OCI-LY1 (cell line): ENCODE measurements around the gene SLC25A11.

Source experiments
- H2AFZ ChIP-seq: fragments of 200-600 bp; sonication (generic), shearing (Covaris generic); 2 replicates; pipeline ENCODE4 v1.6.0; 2014; ENCODE audit warnings: antibody characterized with exemption, mild to moderate bottlenecking, low read length
- H3F3A ChIP-seq: fragments of 200-600 bp; sonication (generic), shearing (Covaris generic); 2 replicates; pipeline ENCODE4 v1.6.0; 2014; ENCODE audit warnings: mild to moderate bottlenecking, antibody characterized with exemption, low read length, moderate library complexity; ENCODE audit not compliant: insufficient read depth
- H3K27ac ChIP-seq: fragments of 200-600 bp; sonication (generic); 2 replicates; pipeline ENCODE4 v1.5.1; 2014; ENCODE audit warnings: low read length, mixed run types, mild to moderate bottlenecking, low read depth; ENCODE audit not compliant: poor library complexity, severe bottlenecking
- H3K27me3 ChIP-seq: fragments of 200-600 bp; sonication (generic); 2 replicates; pipeline ENCODE4 v1.6.0; 2014; ENCODE audit warnings: antibody characterized with exemption, mild to moderate bottlenecking, low read length, moderate library complexity; ENCODE audit not compliant: insufficient read depth
- H3K36me3 ChIP-seq: fragments of 200-600 bp; sonication (generic); 2 replicates; pipeline ENCODE4 v1.6.1; 2014; ENCODE audit warnings: mild to moderate bottlenecking, antibody characterized with exemption, low read length, moderate library complexity, mixed read lengths; ENCODE audit not compliant: insufficient read depth
- H3K4me1 ChIP-seq: fragments of 200-600 bp; sonication (generic); 2 replicates; pipeline ENCODE4 v1.5.1; 2014; ENCODE audit warnings: mild to moderate bottlenecking, low read length, moderate library complexity; ENCODE audit not compliant: insufficient read depth, severe bottlenecking
- H3K4me2 ChIP-seq: fragments of 200-600 bp; sonication (generic), shearing (Covaris generic); 2 replicates; pipeline ENCODE4 v1.6.1; 2014; ENCODE audit warnings: low read length
- H3K4me3 ChIP-seq: fragments of 200-600 bp; sonication (generic); 2 replicates; pipeline ENCODE4 v1.5.1; 2014; ENCODE audit warnings: low read length, low read depth, mild to moderate bottlenecking, mixed read lengths; ENCODE audit not compliant: poor library complexity, severe bottlenecking
- H3K79me2 ChIP-seq: fragments of 200-600 bp; shearing (Covaris generic); 2 replicates; pipeline ENCODE4 v1.6.1; 2016; ENCODE audit warnings: mixed run types, low read length, mixed read lengths; ENCODE audit not compliant: insufficient read depth
- H3K9ac ChIP-seq: fragments of 200-600 bp; sonication (generic), shearing (Covaris generic); 2 replicates; pipeline ENCODE4 v1.6.1; 2014; ENCODE audit warnings: mild to moderate bottlenecking, low read length, mixed read lengths
- H3K9me2 ChIP-seq: fragments of 200-600 bp; sonication (generic), shearing (Covaris generic); 2 replicates; pipeline ENCODE4 v1.6.1; 2014; ENCODE audit warnings: low read depth, mild to moderate bottlenecking, low read length, mixed read lengths
- H3K9me3 ChIP-seq: fragments of 200-600 bp; shearing (Covaris generic); 2 replicates; pipeline ENCODE4 v1.6.1; 2014; ENCODE audit warnings: low read length, mixed read lengths
- H4K20me1 ChIP-seq: fragments of 200-600 bp; sonication (generic), shearing (Covaris generic); 2 replicates; pipeline ENCODE4 v1.6.0; 2016; ENCODE audit warnings: mild to moderate bottlenecking, low read length; ENCODE audit not compliant: insufficient read depth
- CTCF ChIP-seq: fragments of 200-600 bp; sonication (generic), shearing (Covaris generic); IDR thresholded peaks from 2 replicates; pipeline ENCODE4 v1.5.1; 2017; ENCODE audit warnings: mild to moderate bottlenecking, antibody characterized with exemption, low read length, moderate library complexity, mixed read lengths
- EZH2 ChIP-seq: fragments of 200-600 bp; sonication (generic), shearing (Covaris generic); IDR thresholded peaks from 2 replicates; pipeline ENCODE4 v1.8.0; 2017; ENCODE audit warnings: borderline replicate concordance, mixed run types, mild to moderate bottlenecking, antibody characterized with exemption, low read length, moderate library complexity, mixed read lengths

Gene SLC25A11, protein sequence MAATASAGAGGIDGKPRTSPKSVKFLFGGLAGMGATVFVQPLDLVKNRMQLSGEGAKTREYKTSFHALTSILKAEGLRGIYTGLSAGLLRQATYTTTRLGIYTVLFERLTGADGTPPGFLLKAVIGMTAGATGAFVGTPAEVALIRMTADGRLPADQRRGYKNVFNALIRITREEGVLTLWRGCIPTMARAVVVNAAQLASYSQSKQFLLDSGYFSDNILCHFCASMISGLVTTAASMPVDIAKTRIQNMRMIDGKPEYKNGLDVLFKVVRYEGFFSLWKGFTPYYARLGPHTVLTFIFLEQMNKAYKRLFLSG

GRCh38 chr17:4939796-4940554 is at the start of gene SLC25A11, which contains the start of gene RNF167:
Gene SLC25A11, minus strand, starts transcription at chr17:4940046. Its CDS starts 136 bp downstream, at chr17:4939910.
Gene RNF167, plus strand, starts transcription at chr17:4940268. Its CDS starts 642 bp downstream, at chr17:4940910.
- Histone ChIP-seq H3K27me3 (no peaks in the 10 kb centered on the region), H3K9me3 (no peaks in the 10 kb centered on the region), H3K9me2 (no peaks in the 10 kb centered on the region), H3K27ac (peak within 1 kb of the TSS; percentile 85), H2AFZ (no peak within 1 kb of the TSS), H3K4me1 (peaks cover 50% of the 10 kb centered on the region), H3K4me2 (peak within 1 kb of the TSS; percentile 100), H3K4me3 (peak within 1 kb of the TSS; percentile 85), H3K36me3 (peaks cover 71% of the 10 kb centered on the region), H4K20me1 (no peaks in the 10 kb centered on the region), H3K79me2 (peaks cover 16% of the 10 kb centered on the region; the same call in 1 of the 2 replicates), H3K9ac (peak within 1 kb of the TSS; percentile 98), H3F3A (peaks cover 13% of the 10 kb centered on the region)
- TF ChIP-seq EZH2 (no peak), CTCF (no peak)

DNA sequence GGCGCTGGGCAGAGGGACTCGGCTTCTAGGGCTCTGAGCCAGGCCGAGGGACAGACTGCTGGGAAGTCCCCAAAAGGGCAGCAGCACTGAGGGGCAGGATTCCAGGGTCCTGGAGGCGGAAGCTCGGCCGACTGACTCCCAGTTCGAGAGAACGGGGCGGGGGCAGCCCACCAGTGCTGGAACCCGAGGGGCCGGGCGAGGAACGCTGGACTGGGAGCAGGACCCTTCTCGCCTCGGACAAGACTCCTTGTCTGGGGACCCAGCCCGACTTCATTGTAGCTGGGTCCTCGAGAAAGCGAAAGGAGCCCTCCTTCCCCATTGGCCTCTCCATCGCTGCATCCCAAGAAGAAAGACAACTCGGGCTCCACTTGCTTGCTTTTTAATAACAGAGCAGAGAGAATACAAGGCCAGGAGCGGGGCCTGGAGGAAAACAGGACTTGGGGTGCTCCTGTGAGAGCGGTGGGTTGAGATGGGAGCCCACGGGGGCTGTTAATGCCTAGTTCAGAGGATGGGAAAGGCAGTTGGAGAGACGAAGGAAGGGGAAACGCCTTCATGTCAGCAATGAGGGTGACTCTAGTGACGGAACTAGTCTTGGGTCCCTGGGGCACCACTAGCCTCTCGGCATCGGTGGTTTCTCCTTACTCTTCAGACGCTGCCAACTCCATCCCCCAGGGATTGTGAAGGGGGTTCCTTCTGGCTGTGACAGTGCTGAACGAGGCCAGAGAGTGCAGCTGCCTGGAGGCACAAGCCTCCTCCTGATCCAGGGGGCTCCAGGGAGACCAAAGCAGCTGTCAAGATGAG is 48.1 kb upstream of the SLC25A11 start:
- no peaks in the 10 kb centered on the region for H3K9me2 ChIP-seq
- H3K4me1 ChIP-seq: peaks cover 25% of the 10 kb centered on the region
- H3K27me3 ChIP-seq: no peaks in the 10 kb centered on the region
- H3K4me3 ChIP-seq: peak overlapping the region; percentile 72
- TF ChIP-seq CTCF (no peak), EZH2 (no peak)
- H3K79me2 ChIP-seq: no peaks in the 10 kb centered on the region
- peak overlapping the region; percentile 77 for H3K9ac ChIP-seq
- no peaks in the 10 kb centered on the region for H4K20me1 ChIP-seq
- peak overlapping the region; percentile 46 for H3K27ac ChIP-seq
- no peak overlapping the region for H2AFZ ChIP-seq
- peaks cover 6% of the 10 kb centered on the region; the same call in 1 of the 2 replicates for H3K36me3 ChIP-seq
- H3K9me3 ChIP-seq: no peaks in the 10 kb centered on the region
- peak overlapping the region; percentile 83 for H3K4me2 ChIP-seq
- H3F3A ChIP-seq: 0 out of 2 replicates have a peak, but pooled peaks cover 4% of the 10 kb centered on the region
